Measurements from ENCODE around the gene MYRIP.

DNA sequence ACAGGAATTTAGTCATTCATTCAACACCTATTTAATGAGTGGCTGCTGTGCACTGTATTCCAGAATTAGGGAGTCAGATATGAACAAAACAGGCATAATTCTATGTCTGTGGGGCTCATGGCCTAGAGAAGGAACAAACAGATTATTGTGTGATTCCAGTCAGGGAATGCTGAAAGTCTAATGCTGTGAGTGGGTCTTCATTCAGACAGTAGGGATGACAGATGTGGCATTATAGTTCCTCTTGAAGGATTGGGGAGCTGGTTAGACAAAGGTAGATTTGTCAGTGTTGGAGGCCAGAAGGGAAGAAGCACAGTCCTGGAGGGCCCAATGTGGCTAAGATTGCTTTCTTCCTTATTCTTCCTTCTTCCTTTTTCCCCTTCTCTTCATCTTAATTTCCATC lies 273.7 kb downstream of the MYRIP start:
- no peak for TF ChIP-seq POLR2A (IDR thresholded peaks at IDR 0.05)
- TF ChIP-seq, protein P1, sequence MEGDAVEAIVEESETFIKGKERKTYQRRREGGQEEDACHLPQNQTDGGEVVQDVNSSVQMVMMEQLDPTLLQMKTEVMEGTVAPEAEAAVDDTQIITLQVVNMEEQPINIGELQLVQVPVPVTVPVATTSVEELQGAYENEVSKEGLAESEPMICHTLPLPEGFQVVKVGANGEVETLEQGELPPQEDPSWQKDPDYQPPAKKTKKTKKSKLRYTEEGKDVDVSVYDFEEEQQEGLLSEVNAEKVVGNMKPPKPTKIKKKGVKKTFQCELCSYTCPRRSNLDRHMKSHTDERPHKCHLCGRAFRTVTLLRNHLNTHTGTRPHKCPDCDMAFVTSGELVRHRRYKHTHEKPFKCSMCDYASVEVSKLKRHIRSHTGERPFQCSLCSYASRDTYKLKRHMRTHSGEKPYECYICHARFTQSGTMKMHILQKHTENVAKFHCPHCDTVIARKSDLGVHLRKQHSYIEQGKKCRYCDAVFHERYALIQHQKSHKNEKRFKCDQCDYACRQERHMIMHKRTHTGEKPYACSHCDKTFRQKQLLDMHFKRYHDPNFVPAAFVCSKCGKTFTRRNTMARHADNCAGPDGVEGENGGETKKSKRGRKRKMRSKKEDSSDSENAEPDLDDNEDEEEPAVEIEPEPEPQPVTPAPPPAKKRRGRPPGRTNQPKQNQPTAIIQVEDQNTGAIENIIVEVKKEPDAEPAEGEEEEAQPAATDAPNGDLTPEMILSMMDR (IDR thresholded peaks at IDR 0.05), result no peak
